ENCODE data around the gene MAEL. TPM values are rescaled to one million over a fixed set of nuclear protein-coding genes. Genes with fewer than 3 reads are reported as not detected.

The MAEL gene
- total and polyA plus RNA-seq, 2 of the 13 experiments (the other 11 are each of a cell fraction or from before 2014, with no cell fraction given), result not detected

GRCh38 chr1:166977951-166978350 is 11.1 kb upstream of the MAEL start:
- TF ChIP-seq ZNF143 (CRISPR knock-in tag; IDR thresholded peaks at IDR 0.05), result no peak
- no peak for TF ChIP-seq HIC2 (CRISPR knock-in tag; IDR thresholded peaks at IDR 0.05; ENCODE audit: low read depth)
- TF ChIP-seq MXI1 (IDR thresholded peaks at IDR 0.05; ENCODE audit: borderline replicate concordance, low read depth, low read length), result no peak
- no peak for TF ChIP-seq ZNF724P (CRISPR knock-in tag; IDR thresholded peaks at IDR 0.05; ENCODE audit: borderline replicate concordance)
- TF ChIP-seq ZNF552 (CRISPR knock-in tag; IDR thresholded peaks at IDR 0.05; ENCODE audit: borderline replicate concordance), result no peak
- no peak for TF ChIP-seq POLR2A (IDR thresholded peaks at IDR 0.05; ENCODE audit: insufficient read depth in 1 of 2, low read depth in 2 of 2, low read length in 2 of 2)
- TF ChIP-seq FOXK2 (IDR thresholded peaks at IDR 0.05), result no peak
- TF ChIP-seq ZNF317 (CRISPR knock-in tag; IDR thresholded peaks at IDR 0.05), result no peak
- TF ChIP-seq PHF8 (CRISPR knock-in tag; IDR thresholded peaks at IDR 0.05), result no peak
- TF ChIP-seq NR0B2 (CRISPR knock-in tag; IDR thresholded peaks at IDR 0.05), result no peak
- TF ChIP-seq ISL2 (CRISPR knock-in tag; IDR thresholded peaks at IDR 0.05), result no peak
- no peak for TF ChIP-seq E2F1 (CRISPR knock-in tag; IDR thresholded peaks at IDR 0.05)
- TF ChIP-seq MBD4 (IDR thresholded peaks at IDR 0.05; ENCODE audit: borderline replicate concordance, low read length), result no peak
- no peaks in the 10 kb centered on the region for H4K20me1 ChIP-seq (ENCODE audit: insufficient read depth, low read length)
- no peak overlapping the region for H3K4me3 ChIP-seq (replicated peaks in 1 of 3; ENCODE audit: insufficient read depth in 1 of 3, low read depth in 2 of 3, low read length in 3 of 3)
- no peak for ATAC-seq
- H3K4me2 ChIP-seq (ENCODE audit: low read depth, low read length), result no peak overlapping the region
- WGBS (ENCODE audit: low lambda C conversion rate), result 4% methylated on average over 2 of the region's 2 CpGs
- FAIRE-seq, result no peak
- in situ Hi-C loops (cut with HindIII; ENCODE audit: extremely low pct_ligation_motif_present, low pct_unique_long_range_greater_than_20kb) (no loop called here), intact Hi-C loops (cut with micrococcal nuclease; ENCODE audit: unreplicated experiment) (no loop called here)
- no peak for DNase-seq (ENCODE audit: low spot score)
- H2AFZ ChIP-seq (ENCODE audit: low read length), result no peak overlapping the region
- H3K27ac ChIP-seq (ENCODE audit: extremely low read length, insufficient read depth, low read length), result no peak overlapping the region
- H3K27me3 ChIP-seq (ENCODE audit: control insufficient read depth in 1 of 2, insufficient read depth in 2 of 2, low read length in 2 of 2), result peaks cover 0 to 34% of the 10 kb centered on the region in 2 experiments; a peak in 4 of 5 replicates
- H3K4me1 ChIP-seq (ENCODE audit: insufficient read depth, low read length), result peaks cover 10% of the 10 kb centered on the region; the same call in 1 of the 2 replicates
- no peaks in the 10 kb centered on the region for H3K9me3 ChIP-seq (ENCODE audit: low read length)
- ChIA-PET CTCF (ENCODE audit: low intra/inter-chr PET ratio, low total read pairs) (no interaction called here), POLR2A (no interaction called here)
- BruUV-seq (replicated peaks), result no TSS peak
- no peak overlapping the region for H3K9ac ChIP-seq (ENCODE audit: insufficient read depth, low read depth, low read length)
- no peaks in the 10 kb centered on the region for H3K36me3 ChIP-seq (replicated peaks in 1 of 2; ENCODE audit: control insufficient read depth in 1 of 2, insufficient read depth in 2 of 2, low read length in 2 of 2)
- no peaks in the 10 kb centered on the region for H3K79me2 ChIP-seq (ENCODE audit: insufficient read depth, low read length)

All from HepG2 (cell line).